IPS-20b (cell line): ENCODE data around the gene INPP5F.
"Not testable (repeated sequence)": the region's sequence is repeated elsewhere in the genome, so short reads cannot be mapped to it uniquely, and the experiment has no call there.

Experiments
- H3K27ac ChIP-seq: one replicate; pipeline ENCODE4 v1.5.1; 2013; ENCODE audit warnings: low read length
- H3K27me3 ChIP-seq: 2 replicates; pipeline ENCODE4 v1.6.1; 2013; ENCODE audit warnings: mild to moderate bottlenecking, low read length, inconsistent platforms; ENCODE audit not compliant: insufficient read depth
- H3K36me3 ChIP-seq: 2 replicates; pipeline ENCODE4 v1.6.1; 2013; ENCODE audit warnings: low read depth, mild to moderate bottlenecking, inconsistent platforms, low read length, moderate library complexity; ENCODE audit not compliant: insufficient read depth
- H3K4me1 ChIP-seq: 2 replicates; pipeline ENCODE4 v1.6.1; 2013; ENCODE audit warnings: mild to moderate bottlenecking, control low read depth, inconsistent platforms, low read length, moderate library complexity; ENCODE audit not compliant: insufficient read depth
- H3K4me3 ChIP-seq: 2 replicates; pipeline ENCODE4 v1.5.1; 2013; ENCODE audit warnings: mild to moderate bottlenecking, low read length, inconsistent platforms
- H3K9ac ChIP-seq: 2 replicates; pipeline ENCODE4 v1.6.1; 2013; ENCODE audit warnings: low read depth, mild to moderate bottlenecking, inconsistent platforms, low read length, moderate library complexity
- H3K9me3 ChIP-seq: 2 replicates; pipeline ENCODE4 v1.6.1; 2013; ENCODE audit warnings: mild to moderate bottlenecking, low read depth, low read length, inconsistent platforms; ENCODE audit not compliant: insufficient read depth

Gene INPP5F

DNA sequence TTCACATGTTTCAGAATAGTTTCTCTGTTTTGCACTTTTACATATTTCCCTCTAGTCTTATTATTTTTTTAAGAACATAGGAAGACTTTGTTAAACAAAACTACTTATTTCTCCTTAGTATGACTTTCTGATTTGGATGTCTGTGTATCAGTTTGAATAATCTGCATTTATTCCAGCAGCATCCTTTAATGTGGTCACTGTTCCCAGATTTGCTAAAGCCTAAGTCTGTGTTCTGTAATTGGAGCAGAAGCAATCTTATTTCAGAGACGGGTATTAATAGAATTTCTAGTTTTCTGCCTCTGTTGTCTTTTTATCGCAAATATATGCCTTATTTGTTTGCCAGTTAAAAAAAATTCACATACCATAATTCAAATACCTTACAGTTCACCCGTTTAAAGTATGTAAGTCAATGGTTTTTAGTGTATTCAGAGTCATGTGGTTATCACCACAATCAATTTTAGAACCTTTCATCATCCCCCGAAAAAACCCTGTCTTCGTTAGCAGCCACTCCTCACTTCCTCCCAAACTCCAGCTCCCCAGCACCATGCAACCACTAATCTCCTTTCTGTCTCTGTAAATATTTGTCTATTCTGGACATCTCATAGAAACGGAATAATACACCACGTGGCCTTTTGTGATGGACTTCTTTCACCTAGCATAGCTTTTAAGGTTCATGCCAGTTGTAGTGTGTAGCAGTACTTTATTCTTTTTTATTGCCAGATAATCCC is 58.7 kb downstream of the INPP5F start:
- Histone ChIP-seq H3K27ac (no peak overlapping the region), H3K9me3 (no peaks in the 10 kb centered on the region), H3K9ac (no peak overlapping the region), H3K27me3 (no peaks in the 10 kb centered on the region), H3K4me3 (no peak overlapping the region), H3K36me3 (no peaks in the 10 kb centered on the region), H3K4me1 (peaks cover 12% of the 10 kb centered on the region; the same call in 1 of the 2 replicates)

DNA sequence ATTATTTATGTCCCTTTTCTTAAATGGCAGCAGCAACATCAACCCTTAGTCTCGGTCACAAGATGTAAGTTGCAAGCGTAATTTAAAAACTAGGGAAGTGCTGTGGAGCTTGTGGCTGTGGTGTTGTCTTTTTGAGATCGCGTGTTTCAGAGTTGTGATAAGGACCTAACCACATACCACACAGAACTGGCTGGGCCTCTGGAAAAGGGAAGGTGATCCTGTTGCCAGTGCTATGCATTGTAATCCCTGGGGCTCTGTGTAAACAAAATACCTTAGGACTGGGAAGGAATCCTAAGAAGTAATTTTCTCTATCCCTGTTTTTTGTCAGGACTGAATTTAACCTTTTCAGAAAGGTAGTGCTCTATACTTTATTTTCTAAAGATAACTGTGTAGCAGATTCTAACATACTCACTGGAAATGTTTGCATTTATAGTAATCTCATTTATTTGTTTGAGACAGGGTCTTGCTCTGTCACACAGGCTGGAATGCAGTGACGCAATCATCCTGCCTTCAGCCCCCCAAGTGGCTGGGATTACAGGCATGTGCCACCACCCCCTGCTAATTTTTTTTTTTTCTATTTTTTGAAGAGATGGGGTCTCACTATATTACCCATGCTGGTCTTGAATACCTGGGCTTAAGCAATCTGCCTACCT is 60.4 kb downstream of the INPP5F start:
- peak overlapping the region; percentile 52 for H3K4me3 ChIP-seq

DNA sequence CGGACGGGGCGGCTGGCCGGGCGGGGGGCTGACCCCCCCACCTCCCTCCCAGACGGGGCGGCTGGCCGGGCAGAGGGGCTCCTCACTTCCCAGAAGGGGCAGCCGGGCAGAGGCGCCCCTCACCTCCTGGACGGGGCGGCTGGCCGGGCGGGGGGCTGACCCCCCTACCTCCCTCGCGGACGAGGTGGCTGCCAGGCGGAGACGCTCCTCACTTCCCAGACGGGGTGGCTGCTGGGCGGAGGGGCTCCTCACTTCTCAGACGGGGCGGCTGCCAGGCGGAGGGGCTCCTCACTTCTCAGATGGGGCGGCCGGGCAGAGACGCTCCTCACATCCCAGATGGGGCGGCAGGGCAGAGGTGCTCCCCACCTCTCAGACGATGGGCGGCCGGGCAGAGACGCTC is 69.3 kb downstream of the INPP5F start:
- H3K4me1 ChIP-seq, H3K27me3 ChIP-seq, H3K4me3 ChIP-seq, H3K9me3 ChIP-seq, H3K9ac ChIP-seq, H3K27ac ChIP-seq: not testable (repeated sequence)
- H3K36me3 ChIP-seq = peaks cover 11% of the 10 kb centered on the region

More for the DNA sequence above, 60.4 kb downstream of the INPP5F start:
- Histone ChIP-seq H3K36me3 (no peaks in the 10 kb centered on the region), H3K27me3 (no peaks in the 10 kb centered on the region), H3K4me1 (peaks cover 12% of the 10 kb centered on the region; the same call in 1 of the 2 replicates), H3K9ac (peak overlapping the region; percentile 71; the same call in 1 of the 2 replicates), H3K27ac (peak overlapping the region; percentile 10), H3K9me3 (no peaks in the 10 kb centered on the region)

DNA sequence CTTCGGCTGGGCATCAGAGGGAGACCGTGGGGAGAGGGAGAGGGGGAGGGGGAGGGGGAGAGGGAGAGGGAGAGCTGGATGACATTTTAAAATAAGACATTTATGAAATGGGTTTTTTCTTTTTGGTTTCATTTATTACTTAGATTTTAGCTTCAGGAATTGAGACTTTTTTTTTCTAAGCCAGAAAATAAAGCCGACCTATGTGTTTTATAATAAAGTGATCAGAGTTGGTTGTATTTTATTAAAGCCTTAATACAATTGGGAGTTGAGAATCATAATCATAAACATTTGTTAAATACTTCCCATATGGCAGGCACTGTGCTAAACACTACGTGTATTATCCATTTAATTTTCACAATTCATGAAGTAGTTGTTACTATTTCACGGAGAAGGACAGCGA is 70.2 kb downstream of the INPP5F start:
- Histone ChIP-seq H3K27me3 (no peaks in the 10 kb centered on the region), H3K36me3 (peaks cover 11% of the 10 kb centered on the region), H3K27ac (no peak overlapping the region), H3K4me3 (no peak overlapping the region), H3K4me1 (no peaks in the 10 kb centered on the region), H3K9ac (no peak overlapping the region), H3K9me3 (no peaks in the 10 kb centered on the region)

DNA sequence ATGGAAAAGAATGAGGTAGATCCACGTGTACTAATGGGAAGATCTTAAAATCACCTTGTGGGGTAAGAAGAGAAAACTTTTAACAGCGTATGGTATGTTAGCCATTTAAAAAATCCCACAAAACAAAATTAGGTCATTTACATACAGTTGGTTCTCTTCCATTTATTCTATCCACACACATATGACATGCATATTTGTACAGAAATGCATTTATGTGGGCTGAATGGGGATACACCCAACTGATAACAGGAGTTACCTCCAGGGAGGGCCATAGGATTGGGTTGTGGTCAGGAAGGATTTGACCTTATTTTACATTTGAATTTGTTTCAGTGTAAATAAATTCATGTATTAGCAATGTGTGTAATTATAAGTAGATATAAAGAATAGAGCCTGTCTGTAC is 75.3 kb downstream of the INPP5F start:
- H3K4me1 ChIP-seq = no peaks in the 10 kb centered on the region

DNA sequence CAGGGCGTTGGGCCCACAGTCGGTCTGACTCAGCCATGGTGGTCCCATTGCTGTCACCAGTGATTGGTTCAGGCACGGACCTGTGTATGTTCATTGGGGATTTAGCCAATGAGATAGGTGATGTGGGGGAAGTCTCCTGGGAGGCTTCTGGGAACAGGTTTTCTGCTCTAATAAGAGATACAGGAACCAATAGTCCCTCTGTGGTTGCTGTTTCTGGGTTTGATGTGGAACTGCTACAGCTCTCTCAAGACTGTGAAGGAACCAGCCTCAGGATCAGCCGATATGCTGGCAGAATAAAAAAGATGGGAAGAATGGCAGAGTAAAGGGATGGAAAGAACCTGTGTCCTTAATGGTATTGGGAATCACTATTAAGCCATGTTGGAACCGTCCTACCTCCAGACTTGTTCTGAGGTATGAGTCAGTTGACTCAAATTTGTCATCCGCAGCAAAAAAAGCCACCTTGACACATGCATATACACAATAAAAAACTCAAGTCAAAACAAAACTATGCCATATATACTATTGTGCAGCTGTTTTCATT is 76.2 kb downstream of the INPP5F start:
- Histone ChIP-seq H3K9me3 (no peaks in the 10 kb centered on the region), H3K4me1 (no peaks in the 10 kb centered on the region), H3K9ac (no peak overlapping the region), H3K27ac (no peak overlapping the region), H3K36me3 (peaks cover 11% of the 10 kb centered on the region), H3K4me3 (no peak overlapping the region), H3K27me3 (no peaks in the 10 kb centered on the region)

More for the DNA sequence above, 75.3 kb downstream of the INPP5F start:
- Histone ChIP-seq H3K9me3 (no peaks in the 10 kb centered on the region), H3K36me3 (peaks cover 20% of the 10 kb centered on the region), H3K4me3 (no peak overlapping the region), H3K27ac (no peak overlapping the region), H3K27me3 (no peaks in the 10 kb centered on the region), H3K9ac (no peak overlapping the region)

DNA sequence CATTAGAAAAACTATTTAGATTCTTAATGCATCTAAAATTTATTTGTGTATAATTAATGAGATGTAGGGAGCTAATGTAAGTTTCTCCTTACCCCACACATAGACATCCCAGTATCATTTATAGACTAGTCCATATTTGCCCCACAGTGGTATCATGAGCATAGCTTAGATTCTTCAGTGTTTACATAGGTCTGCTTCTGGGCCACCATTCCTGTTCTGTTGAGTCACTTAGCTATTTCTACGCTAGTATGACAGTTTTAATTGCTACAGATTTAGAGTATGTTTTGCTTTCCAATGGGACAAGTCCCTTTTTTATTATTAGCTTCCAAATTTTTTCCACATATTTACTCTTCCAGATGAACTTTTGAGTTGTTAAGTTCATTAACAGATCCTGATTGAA is 77.4 kb downstream of the INPP5F start:
- Histone ChIP-seq H3K4me3 (no peak overlapping the region), H3K9me3 (no peaks in the 10 kb centered on the region), H3K9ac (no peak overlapping the region), H3K27me3 (no peaks in the 10 kb centered on the region), H3K36me3 (peaks cover 14% of the 10 kb centered on the region; the same call in 1 of the 2 replicates), H3K4me1 (no peaks in the 10 kb centered on the region), H3K27ac (no peak overlapping the region)

DNA sequence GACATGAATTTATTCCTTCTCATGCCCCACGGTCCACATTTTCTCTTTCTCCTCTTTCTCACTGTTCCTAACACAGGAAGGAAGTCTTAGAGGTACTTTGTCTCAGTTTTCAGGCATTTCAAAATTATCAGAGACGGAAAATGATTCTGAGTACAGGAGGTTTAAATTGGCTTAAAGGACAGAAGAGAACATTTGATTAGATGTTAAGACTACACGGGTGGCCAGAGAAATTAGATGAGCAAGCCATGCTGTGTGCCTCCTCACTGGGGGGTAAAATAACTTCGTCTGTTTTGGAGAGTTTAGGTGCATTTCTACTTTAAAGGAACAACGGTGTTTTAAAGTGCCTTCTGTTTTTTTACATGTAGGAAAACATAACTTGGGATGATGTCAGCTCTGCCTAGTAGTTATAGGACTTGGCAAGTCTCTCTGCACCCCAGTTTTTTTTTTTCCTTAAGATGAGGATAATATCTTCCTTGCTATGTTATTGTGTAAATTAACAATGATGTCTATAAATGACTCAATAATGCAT is 79.9 kb downstream of the INPP5F start:
- H3K9ac ChIP-seq = no peak overlapping the region

DNA sequence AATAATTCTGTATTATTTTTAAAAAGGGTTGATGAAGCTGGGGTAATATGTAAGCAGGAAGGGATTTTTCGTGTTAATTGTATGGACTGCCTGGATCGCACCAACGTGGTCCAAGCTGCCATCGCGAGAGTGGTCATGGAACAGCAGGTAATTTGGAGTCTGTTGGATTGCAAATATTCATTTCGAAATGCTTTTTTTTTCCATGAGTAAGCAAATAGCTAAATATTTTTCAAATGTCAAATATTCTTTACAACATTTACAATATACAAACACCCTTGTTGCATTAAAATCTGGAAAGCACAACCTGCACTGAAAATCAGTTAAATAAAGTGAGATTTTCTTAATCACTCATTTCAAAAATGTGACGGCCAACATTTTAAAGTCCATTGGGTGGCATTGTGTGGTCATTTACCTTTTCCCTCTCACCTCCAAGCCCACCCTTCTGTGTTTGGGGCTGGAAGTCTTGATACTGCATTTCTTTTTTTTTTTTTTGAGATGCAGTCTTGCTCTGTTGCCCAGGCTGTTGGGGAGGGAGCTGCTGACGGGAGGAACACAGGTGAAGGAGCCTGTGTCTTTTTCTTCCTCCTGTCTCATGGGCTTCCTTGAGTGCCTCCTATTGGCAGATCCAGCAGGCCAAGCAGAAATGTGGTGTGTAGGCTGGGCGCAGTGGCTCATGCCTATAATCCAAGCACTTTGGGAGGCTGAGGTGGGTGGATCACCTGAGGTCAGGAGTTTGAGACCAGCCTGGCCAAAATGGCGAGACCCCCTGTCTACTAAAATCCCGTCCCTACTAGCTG is 80.7 kb downstream of the INPP5F start:
- Histone ChIP-seq H3K4me3 (no peak overlapping the region), H3K9ac (no peak overlapping the region), H3K4me1 (no peaks in the 10 kb centered on the region), H3K9me3 (no peaks in the 10 kb centered on the region), H3K36me3 (peaks cover 14% of the 10 kb centered on the region), H3K27ac (no peak overlapping the region), H3K27me3 (no peaks in the 10 kb centered on the region)

More for the DNA sequence above, 79.9 kb downstream of the INPP5F start:
- H3K27me3 ChIP-seq = no peaks in the 10 kb centered on the region
- H3K27ac ChIP-seq = no peak overlapping the region
- H3K4me3 ChIP-seq = no peak overlapping the region
- H3K9me3 ChIP-seq = no peaks in the 10 kb centered on the region
- H3K4me1 ChIP-seq = no peaks in the 10 kb centered on the region
- H3K36me3 ChIP-seq = peaks cover 14% of the 10 kb centered on the region

DNA sequence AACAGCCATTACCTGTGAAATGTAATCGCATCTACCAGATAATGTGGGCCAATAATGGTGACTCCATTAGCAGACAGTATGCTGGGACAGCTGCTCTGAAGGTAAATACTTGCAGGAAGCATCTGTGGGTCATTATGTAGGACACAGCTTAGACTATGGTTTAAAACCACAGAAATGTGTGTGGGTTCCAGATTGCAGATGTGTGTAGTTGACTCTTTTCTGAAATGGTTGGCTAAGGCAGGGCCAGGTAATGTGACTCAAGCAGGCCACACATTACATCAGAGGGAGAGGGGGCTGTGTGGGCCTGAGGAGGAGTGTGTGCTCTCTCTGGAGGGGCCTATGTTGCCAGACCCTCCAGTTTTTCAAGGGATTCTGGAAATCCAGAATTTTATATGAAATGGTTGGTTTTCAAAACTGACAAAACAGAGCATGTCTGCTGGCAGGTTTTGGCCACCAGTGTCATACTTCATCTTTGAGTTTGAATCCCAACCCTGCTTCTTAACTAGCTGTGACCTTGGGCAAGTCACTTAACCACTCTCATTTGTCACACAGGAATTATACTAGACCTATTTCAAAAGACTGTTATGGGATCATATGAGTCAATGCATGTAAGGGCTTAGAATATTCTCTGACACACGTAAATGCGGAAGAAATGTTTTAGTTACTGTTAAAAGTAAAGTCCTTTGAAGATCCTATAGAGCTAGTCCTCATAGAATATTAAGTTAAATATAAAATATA is 82.3 kb downstream of the INPP5F start:
- Histone ChIP-seq H3K4me3 (no peak overlapping the region), H3K27ac (no peak overlapping the region), H3K27me3 (no peaks in the 10 kb centered on the region), H3K36me3 (peaks cover 19% of the 10 kb centered on the region), H3K4me1 (no peaks in the 10 kb centered on the region), H3K9me3 (no peaks in the 10 kb centered on the region), H3K9ac (no peak overlapping the region)

DNA sequence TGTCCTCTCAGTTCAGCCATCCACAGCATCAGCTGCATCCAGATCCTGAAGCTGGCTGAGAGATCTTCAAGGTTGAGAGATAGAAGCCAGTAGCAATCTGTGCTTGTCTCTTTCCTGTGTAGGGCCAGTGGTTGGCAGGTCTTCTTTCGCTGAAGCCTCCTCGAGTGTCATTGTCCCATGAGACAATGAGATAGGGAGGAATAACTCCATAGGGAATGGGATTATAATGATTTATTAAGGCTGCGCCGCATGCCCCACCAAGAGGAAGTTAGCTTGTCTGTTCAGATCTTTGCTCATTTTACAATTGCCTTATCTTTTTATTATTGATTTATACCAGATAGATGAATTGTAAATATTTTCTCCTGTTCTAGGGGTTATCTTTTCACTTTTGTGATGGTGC is 85.3 kb downstream of the INPP5F start:
- no peaks in the 10 kb centered on the region for H3K9me3 ChIP-seq
- no peak overlapping the region for H3K9ac ChIP-seq
- H3K27me3 ChIP-seq = no peaks in the 10 kb centered on the region
- peaks cover 15% of the 10 kb centered on the region for H3K36me3 ChIP-seq
- no peak overlapping the region for H3K27ac ChIP-seq
- no peaks in the 10 kb centered on the region for H3K4me1 ChIP-seq
- no peak overlapping the region for H3K4me3 ChIP-seq
